SK-N-SH treated with all-trans-retinoic acid at 6 μM for 48 hours (cell line): ENCODE results near the gene GPR65.

Experiments
- ATAC-seq: fragments of 200-7000 bp; cut with Tn5 transposase; 3 replicates; pipeline ENCODE4 v1.9.1; 2020; ENCODE audit warnings: mild to moderate bottlenecking, moderate library complexity
- ARNTL ChIP-seq: fragments of 450-650 bp; formaldehyde crosslinking; IDR thresholded peaks from 2 replicates; pipeline ENCODE4 v1.5.0; 2020; ENCODE audit warnings: low read depth, mild to moderate bottlenecking, moderate library complexity, borderline replicate concordance
- CREB5 ChIP-seq: fragments of 250-450 bp; sonication (Bioruptor Pico); IDR thresholded peaks from 2 replicates; pipeline ENCODE4 v1.5.1; 2020; ENCODE audit warnings: low read depth, mild to moderate bottlenecking, moderate library complexity
- CSDC2 ChIP-seq: fragments of 250-450 bp; sonication (Bioruptor Pico); IDR thresholded peaks from 2 replicates; pipeline ENCODE4 v1.5.0; 2020; ENCODE audit warnings: mild to moderate bottlenecking, moderate library complexity
- CSRNP3 ChIP-seq: fragments of 250-450 bp; sonication (Bioruptor Pico); IDR thresholded peaks from 2 replicates; pipeline ENCODE4 v1.5.1; 2021; ENCODE audit warnings: mild to moderate bottlenecking, moderate library complexity
- ESRRG ChIP-seq: fragments of 250-450 bp; sonication (Bioruptor Pico); IDR thresholded peaks from 2 replicates; pipeline ENCODE4 v1.6.1; 2021; ENCODE audit warnings: mild to moderate bottlenecking
- GLIS3 ChIP-seq: fragments of 250-450 bp; sonication (Bioruptor Pico); IDR thresholded peaks from 2 replicates; pipeline ENCODE4 v1.5.0; 2020; ENCODE audit warnings: mild to moderate bottlenecking, moderate library complexity
- ISL1 ChIP-seq: fragments of 250-450 bp; sonication (Bioruptor Pico); IDR thresholded peaks from 2 replicates; pipeline ENCODE4 v2.1.2; 2022; ENCODE audit warnings: mild to moderate bottlenecking, moderate library complexity
- OSR1 ChIP-seq: fragments of 250-450 bp; sonication (Bioruptor Pico); IDR thresholded peaks from 2 replicates; pipeline ENCODE4 v1.8.0; 2022; ENCODE audit warnings: moderate library complexity, mild to moderate bottlenecking, inconsistent platforms
- POU6F1 ChIP-seq: fragments of 250-450 bp; sonication (Bioruptor Pico); IDR thresholded peaks from 2 replicates; pipeline ENCODE4 v1.8.0; 2021; ENCODE audit warnings: low read depth, mild to moderate bottlenecking, moderate library complexity, borderline replicate concordance
- PPARA ChIP-seq: fragments of 250-450 bp; sonication (Bioruptor Pico); IDR thresholded peaks from 2 replicates; pipeline ENCODE4 v1.5.0; 2020; ENCODE audit warnings: mild to moderate bottlenecking, borderline replicate concordance
- RARB ChIP-seq: fragments of 250-450 bp; sonication (Bioruptor Pico); IDR thresholded peaks from 2 replicates; pipeline ENCODE4 v1.8.0; 2021; ENCODE audit warnings: mild to moderate bottlenecking, moderate library complexity
- SNAI2 ChIP-seq: fragments of 250-450 bp; sonication (Bioruptor Pico); IDR thresholded peaks from 2 replicates; pipeline ENCODE4 v1.5.0; 2020; ENCODE audit warnings: mild to moderate bottlenecking, moderate library complexity
- TCF4 ChIP-seq: fragments of 250-450 bp; sonication (Bioruptor Pico); IDR thresholded peaks from 2 replicates; pipeline ENCODE4 v1.8.0; 2021; ENCODE audit warnings: mild to moderate bottlenecking, moderate library complexity, borderline replicate concordance
- TSHZ2 ChIP-seq: fragments of 250-450 bp; sonication (Bioruptor Pico); IDR thresholded peaks from 2 replicates; pipeline ENCODE4 v1.5.0; 2020; ENCODE audit warnings: mild to moderate bottlenecking, moderate library complexity
- ZC3H10 ChIP-seq: fragments of 250-450 bp; sonication (Bioruptor Pico); IDR thresholded peaks from 2 replicates; pipeline ENCODE4 v1.5.1; 2021; ENCODE audit warnings: mild to moderate bottlenecking, moderate library complexity
- ZFP3 ChIP-seq: fragments of 250-450 bp; sonication (Bioruptor Pico); IDR thresholded peaks from 2 replicates; pipeline ENCODE4 v1.5.0; 2020; ENCODE audit warnings: mild to moderate bottlenecking, moderate library complexity
- ZFP30 ChIP-seq: fragments of 450-650 bp; formaldehyde crosslinking; IDR thresholded peaks from 2 replicates; pipeline ENCODE4 v1.5.0; 2022; ENCODE audit warnings: mild to moderate bottlenecking, moderate library complexity
- ZNF565 ChIP-seq: fragments of 450-650 bp; formaldehyde crosslinking; conservative IDR thresholded peaks from 2 replicates; pipeline ENCODE4 v1.5.0; 2020; ENCODE audit warnings: low read depth, mild to moderate bottlenecking, moderate library complexity

Gene GPR65

GRCh38 chr14:88037325-88037724 is 32.4 kb downstream of the GPR65 start:
- ATAC-seq: no peak

GRCh38 chr14:88039197-88039596 is 34.3 kb downstream of the GPR65 start:
- ATAC-seq: no peak
- no peak for TF ChIP-seq ZFP30
- TF ChIP-seq ZC3H10 (CRISPR knock-in tag): no peak
- TF ChIP-seq RARB: no peak

More at GRCh38 chr14:88037325-88037724, 32.4 kb downstream of the GPR65 start:
- no peak for TF ChIP-seq ZFP3 (CRISPR knock-in tag)
- TF ChIP-seq TSHZ2 (CRISPR knock-in tag): no peak
- TF ChIP-seq ZFP30: no peak
- TF ChIP-seq PPARA (CRISPR knock-in tag): no peak
- no peak for TF ChIP-seq ISL1
- no peak for TF ChIP-seq OSR1 (CRISPR knock-in tag)
- no peak for TF ChIP-seq CSRNP3 (CRISPR knock-in tag)
- TF ChIP-seq POU6F1: no peak
- TF ChIP-seq TCF4 (CRISPR knock-in tag): no peak
- no peak for TF ChIP-seq ARNTL (CRISPR knock-in tag)
- no peak for TF ChIP-seq CSDC2 (CRISPR knock-in tag)
- no peak for TF ChIP-seq GLIS3
- no peak for TF ChIP-seq SNAI2 (CRISPR knock-in tag)
- TF ChIP-seq ZNF565 (CRISPR knock-in tag): no peak
- no peak for TF ChIP-seq CREB5 (CRISPR knock-in tag)

- ATAC-seq: no peak
- TF ChIP-seq TCF4 (CRISPR knock-in tag) (no peak), TSHZ2 (CRISPR knock-in tag) (no peak), ARNTL (CRISPR knock-in tag) (no peak), ESRRG (no peak), CSRNP3 (CRISPR knock-in tag) (no peak)
Observed at GRCh38 chr14:88040146-88040545, 35.2 kb downstream of the GPR65 start.
